DMS53 (cell line): ENCODE data around the gene RAB13.
A peak's percentile ranks its signal among the peaks of the same experiment; 100 is the strongest.

ENCODE experiments used
- DNase-seq: peaks from one replicate; lab custom pipeline; 2025; lab: John Stamatoyannopoulos, UW

The RAB13 gene

DNA sequence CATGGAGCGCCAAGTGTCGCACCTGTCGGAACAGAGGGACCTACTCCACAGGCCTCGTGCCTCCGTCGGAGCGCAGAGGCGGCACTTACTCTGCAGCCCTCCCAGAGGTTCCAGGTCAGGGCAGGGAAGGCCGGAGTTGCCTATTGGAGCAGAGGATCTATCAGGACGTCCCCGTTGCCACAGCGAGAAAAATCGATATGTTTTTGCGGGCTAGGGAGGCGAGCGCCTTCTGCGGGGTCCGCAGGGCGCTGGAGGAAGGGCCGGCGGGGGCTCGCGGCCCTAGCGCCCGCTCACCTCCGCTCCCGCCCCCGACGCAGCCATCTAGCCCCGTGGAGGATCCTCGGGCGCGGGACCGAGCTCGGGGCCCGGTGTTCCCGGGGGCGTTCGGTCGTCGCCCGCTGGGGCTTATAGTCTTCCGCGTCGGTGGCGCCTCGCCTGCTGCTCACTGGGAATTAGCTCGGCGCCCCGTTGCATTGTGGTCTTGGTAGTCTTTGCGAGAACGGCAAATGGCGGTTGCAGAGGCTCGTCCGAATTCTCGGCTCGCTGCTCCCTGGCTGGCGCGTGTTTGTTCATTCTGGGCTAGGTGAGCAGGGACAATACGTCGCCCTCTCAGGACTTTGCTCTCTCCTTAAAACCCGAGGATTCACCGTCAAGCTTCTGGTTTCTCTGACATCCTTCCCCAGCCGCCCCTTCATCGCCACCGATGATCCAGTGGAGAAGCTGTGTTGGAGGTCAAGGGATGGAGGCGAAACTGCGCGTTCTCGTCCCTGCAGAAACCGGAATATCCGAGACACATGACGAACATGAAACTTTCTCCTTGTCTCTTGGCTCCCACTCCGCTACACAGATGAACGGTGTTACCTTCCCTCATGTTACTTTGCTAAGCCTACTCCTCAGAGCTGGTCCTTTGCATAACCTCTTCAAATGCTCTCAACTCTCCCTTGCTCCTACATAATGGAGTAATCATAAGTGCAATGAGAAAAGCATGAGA lies 8.6 kb downstream of the RAB13 start, which contains the start of gene JTB:
Gene JTB (minus strand): TSS at position 425 of the 991 bp plus-strand sequence. CDS start 422 bp downstream, at position 3.
- DNase-seq, result peak; percentile 93

DNA sequence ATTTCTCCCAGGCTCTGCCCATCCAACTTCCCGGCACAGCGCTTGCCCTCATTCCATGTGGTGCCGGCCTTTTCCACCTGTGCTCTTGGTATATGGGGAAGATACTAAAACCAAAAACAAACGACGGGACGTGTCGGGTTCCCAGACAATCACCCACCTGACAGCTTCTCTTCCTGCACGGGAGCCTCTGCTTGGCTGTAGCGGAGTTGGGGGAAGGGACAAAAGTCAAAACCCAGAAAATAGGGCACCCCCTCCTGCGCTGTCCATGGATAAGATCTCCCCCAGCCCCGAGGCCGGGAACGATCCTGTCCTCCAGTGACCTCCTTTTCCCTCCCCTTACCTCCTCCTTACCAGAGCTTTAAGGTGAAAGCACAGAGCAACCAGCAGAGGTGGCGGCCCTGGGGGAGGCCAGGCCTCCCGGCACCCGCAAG lies 9.3 kb downstream of the RAB13 start:
- peak; percentile 50 for DNase-seq

DNA sequence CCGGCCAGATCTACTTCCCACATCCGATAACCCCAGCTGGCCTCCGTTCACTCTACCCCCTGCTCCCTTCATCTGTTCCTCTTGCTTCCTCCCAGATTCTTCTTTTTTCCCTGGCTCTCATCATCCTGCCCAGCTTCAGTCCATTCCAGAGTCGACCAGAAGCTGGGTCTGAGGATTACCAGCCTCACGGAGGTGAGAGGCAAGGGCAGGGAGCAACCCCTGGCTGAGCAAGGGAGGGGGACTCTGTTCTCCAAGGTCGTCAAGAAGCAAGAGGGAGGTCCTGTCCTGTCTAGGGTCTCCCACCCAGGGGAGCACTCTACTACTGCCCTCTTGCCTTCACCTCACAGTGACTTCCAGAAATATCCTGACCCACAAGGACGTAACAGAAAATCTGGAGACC lies 12.6 kb downstream of the RAB13 start:
- no peak for DNase-seq

DNA sequence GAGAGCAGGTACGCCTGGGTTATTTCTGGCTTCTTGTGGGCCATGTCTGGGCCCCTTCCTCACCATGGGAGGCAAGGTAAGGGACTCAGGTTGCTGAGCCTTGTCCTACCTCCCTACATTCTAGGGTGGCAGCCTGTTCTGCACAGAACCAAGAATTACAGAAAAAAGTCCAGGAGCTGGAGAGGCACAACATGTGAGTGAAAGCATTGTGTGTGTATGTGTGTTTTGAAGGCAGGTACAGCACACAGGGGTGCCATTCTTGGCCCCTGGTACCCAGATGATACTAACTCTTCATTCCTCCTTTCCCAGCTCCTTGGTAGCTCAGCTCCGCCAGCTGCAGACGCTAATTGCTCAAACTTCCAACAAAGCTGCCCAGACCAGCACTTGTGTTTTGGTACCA lies 13.1 kb downstream of the RAB13 start:
- DNase-seq, result no peak

DNA sequence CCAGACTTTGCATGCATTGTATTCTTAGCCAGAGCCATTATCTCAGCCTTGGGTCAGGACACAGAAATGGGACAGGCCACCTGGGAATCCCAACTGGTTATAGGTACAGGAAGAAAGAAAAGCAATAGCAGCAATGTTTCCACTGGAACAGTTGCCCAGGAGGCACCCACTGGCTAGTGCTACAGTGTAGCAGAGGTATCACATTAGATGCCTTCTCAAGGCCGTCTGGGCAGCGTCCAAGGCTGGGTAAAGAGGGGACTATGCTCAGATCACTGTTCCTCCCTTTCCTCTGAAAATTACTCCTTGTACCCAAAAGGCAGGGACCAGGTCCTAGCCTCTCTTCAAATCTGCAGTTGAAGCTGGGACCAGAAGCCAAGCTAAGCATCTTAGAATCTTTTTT lies 15.8 kb downstream of the RAB13 start:
- DNase-seq, result no peak

DNA sequence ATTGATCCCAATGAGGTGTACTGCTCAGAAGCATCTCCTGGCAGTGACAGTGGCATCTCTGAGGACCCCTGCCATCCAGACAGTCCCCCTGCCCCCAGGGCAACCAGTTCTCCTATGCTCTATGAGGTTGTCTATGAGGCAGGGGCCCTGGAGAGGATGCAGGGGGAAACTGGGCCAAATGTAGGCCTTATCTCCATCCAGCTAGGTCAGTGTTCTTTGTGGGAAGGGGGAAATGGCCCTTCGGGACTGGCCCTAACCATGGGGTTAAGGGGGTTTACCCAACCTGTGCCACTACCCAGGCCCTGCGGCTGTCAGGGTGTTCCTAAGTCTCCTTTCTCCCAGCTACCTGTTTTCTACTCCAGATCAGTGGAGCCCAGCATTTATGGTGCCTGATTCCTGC lies 17.2 kb downstream of the RAB13 start:
- DNase-seq, result no peak

DNA sequence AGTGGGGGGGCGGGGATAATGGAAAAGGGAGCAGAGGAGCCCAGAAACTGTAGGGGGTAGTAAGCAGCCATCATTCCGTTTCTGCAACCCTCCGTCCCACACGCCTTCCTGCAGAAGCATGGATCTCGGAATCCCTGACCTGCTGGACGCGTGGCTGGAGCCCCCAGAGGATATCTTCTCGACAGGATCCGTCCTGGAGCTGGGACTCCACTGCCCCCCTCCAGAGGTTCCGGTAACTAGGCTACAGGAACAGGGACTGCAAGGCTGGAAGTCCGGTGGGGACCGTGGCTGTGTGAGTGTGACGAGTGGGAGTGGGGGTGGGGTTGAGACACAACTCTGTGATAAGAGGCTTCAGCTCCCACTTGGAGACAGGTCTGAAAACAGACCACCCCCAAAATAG lies 17.7 kb downstream of the RAB13 start:
- DNase-seq, result peak; percentile 54

DNA sequence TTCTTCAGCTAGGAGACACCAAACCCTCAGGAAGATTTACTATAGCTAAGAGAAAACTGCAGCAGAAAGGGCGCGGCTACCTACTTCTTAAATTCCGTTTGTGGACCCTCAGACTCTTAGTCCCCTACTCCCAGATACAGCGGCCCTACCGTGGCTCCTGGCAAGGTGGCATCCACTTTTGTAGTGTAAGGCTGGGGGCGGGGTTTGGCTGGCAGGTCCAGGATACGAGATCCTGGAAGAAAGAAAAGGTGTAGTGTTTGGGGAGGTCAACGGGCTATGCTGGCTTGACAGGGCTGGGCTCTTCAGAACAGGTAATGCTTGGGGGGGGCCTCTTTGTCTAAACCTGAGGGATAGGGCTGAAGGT lies 18.2 kb downstream of the RAB13 start:
- peak; percentile 80 for DNase-seq

DNA sequence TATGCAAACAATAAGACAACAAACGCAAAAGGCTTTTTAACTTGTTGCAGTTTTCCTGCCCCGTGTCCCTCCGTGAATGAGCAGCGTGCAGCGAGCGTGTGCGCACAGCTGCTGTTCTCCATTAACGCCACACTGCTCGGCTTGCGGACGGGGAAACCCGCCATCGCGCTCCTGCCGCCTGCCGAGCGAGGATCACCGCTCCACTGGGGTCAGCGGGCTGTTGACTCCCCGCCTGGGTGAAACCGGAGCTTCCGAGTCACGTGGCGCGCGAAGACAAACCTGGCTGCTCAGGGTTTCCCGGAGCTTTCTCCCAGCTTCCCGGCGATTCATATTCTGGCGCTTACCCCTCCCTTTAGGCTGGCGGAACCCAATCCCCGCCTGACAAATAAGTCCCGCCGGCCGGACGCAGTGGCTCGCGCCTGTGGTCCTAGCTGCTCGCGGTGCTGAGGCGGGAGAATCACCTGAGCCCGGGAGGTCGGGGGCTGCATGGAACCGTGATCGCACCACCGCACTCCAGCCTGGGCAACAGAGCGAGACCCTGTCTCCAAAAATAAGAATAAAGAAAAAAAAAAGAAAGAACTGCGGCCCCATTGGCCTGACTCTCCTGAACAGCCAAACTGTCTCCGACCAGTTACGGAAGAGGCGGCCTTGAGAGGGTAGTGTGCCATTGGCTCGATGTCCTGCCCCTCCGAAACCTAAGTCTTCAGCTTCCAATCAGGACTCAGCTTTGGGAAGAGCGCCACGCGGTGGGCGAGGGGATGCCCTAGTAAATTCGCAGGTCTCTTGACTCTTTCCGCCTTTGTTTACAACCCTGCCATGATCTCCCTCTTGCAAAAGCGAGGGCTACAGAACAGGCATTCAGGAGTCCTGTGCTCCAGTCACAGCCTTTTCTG lies 18.8 kb downstream of the RAB13 start, which contains the start of gene CREB3L4:
Gene CREB3L4 (plus strand): TSS at position 796 of the 893 bp plus-strand sequence. CDS start 624 bp downstream, outside the sequence.
- DNase-seq, result peak; percentile 99

DNA sequence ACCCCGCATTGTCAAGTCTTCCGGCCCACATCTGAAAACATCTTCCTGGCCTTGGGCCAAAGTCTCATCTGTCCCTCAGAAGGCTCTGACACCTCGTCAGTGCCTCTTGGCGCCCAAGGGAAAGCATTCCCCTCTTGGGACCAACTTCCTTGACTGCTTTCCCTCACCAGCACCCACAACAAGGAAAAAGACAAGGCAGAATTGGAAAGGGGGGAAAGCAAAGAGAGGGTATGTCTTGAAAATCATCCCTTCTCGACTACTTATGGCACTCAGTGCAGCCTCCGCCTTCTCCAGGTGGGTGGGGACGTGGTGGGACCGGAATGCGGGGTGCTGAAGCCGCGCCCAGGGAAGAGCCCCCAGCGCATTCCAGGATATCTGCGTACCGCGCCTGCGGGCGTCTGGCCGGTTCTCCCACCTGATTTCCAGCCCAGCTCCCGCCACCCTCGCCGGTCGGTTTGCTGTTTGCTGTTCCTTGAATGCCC lies 22.2 kb downstream of the RAB13 start:
- peak; percentile 77 for DNase-seq

DNA sequence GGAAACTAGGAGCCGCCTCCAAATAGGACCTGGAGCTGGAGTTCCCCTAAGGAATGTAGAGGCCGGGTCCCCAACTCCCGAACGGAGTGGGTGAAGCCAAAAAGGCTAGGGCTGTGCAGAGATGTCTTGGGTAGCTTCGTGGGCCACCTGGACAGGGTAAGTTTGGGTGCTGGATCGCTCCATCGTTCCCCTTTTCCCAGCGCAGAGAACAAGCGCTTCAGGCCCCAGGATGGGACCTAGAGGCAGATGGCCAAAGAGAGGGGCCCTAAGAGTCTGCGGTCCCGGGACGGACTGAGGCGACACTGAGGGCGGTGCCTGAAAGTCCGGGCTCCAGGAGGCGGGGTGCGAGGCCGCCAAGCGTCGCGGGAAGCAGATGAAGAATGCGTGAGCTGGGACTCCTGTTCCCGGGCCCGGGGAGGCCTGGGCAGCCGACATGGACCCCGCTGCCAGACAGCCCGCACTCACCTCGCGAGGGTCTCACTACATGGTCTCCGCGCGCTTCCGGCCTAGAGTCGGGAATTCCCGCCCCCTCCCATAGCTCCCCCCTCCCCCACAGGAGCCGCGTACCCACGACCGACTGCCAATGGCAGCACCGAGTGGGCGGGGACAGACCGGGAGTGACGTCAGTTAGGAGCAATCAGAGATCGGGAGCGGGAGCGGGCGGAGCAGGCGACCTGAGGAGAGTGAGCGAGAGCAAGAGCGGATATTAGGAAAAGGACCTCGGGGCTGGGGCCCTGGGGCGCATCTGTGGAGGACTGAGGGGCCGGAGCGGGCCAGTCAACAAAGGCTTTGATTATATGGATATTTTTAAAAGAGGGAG lies 22.9 kb downstream of the RAB13 start, which contains the start of gene SLC39A1:
Gene SLC39A1 (minus strand): TSS at position 508 of the 820 bp plus-strand sequence. CDS start 822 bp downstream, outside the sequence.
- DNase-seq, result peak; percentile 98

DNA sequence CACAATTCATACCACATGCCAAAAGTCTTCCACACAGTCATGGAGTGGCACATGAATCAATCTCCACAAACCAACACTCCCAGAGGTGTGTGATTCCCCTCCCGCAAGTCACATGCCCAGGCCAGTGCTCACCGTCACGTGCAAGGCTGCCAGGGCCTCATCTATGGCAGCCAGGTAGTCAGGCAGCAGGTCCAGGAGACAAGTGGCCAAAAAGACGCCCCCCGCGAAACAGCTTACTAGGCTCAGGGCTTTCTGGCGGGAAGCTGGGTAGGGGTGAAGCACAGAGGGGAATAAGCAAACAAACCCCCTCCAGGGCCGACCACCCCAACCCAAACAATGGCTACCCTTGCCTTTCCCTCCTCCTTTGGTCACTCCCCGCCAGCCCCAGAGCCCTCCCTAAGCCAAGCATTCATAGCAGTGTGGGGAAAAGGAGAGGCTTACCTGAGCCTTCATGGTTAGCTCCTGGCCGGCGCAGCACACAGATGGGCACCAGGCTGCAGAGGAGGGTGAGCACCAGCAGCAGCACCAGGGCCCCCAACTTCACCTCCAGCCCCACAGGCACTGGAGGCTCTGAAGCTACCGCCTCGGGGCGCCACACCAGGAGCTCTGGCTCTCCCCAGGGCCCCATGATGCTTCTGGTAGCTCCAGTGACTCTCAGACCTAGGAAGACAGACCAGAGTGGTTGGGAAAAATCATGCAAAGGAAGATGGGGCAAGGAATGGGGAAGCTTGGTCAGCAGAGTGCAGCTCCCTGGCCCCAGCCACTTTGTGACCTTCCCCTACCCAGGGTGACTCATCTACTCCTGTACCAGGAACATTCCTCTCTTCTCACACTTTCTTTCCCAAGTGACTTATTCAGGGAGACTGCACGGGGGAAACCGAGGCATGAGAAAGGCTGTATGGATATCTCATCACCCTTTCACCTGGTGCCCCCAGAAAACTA lies 23.8 kb downstream of the RAB13 start:
- peak; percentile 49 for DNase-seq

DNA sequence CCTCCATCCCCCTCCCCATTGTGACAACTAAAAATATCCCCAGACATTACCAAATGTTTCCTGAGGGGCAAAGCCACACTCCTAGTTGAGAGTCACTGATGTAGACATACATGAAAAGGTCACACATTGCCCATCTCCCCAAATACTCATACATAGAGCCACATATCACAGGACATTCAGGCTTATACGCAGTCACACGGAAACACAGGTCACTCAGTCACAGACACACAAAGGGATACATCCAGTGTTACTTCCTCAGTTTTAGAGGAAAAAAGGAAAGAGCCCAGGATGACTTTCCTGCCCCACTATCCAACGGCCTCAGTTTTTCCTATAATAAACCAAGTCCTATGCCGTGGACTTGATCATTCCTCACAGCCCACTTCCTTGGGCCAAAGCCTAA lies 24.7 kb downstream of the RAB13 start:
- DNase-seq, result no peak

DNA sequence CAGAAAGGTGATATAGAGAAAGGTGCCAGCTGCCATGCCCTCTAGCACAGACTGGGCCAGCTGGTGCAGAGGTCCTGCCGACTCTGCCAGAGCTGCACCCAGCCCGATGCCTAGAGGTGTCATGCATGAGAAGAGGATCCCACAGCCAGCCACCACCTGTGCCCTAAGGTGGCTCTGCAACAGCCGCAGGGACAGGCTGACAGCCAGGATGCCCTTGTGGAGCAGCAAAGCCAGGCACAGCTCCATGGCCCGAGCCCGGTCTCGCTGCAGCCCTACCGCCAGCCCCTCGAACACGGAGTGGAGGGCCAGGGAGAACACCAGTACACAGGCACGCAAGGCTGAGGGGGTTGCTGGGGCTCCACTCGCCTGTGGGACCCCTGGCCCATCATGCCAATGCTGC lies 25.9 kb downstream of the RAB13 start:
- DNase-seq, result no peak

DNA sequence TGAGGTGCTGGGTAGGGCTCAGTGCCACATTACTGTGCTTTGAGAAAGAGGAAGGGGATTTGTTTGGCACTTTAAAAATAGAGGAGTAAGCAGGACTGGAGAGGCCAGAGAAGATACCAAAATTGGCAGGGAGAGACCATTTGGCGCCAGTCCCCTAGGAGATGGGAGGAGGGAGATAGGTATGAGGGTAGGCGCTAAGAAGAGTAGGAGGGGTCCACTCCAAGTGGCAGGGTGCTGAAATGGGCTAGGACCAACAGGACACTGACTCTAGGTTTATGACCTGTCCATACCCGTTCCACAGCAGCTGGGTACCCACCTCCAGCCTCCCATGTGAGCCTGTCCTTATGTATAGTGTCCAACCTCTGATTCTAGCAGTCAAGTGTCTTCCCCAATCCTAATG lies 26.7 kb downstream of the RAB13 start:
- no peak for DNase-seq

DNA sequence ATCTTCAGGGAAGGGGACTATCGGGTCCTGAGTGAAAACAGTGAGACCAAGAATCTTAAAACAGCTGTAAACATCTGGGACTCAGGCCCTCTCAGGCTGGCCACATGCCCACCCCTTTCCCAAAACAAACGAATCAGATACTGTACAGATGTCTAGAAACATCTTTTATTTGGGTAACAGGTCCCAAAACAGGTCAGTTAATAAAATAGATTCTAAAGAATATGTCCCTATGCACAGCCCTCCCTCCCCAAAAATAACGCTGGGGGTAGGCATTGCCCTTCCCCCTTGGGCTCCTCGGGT lies 27.2 kb downstream of the RAB13 start:
- DNase-seq, result no peak

DNA sequence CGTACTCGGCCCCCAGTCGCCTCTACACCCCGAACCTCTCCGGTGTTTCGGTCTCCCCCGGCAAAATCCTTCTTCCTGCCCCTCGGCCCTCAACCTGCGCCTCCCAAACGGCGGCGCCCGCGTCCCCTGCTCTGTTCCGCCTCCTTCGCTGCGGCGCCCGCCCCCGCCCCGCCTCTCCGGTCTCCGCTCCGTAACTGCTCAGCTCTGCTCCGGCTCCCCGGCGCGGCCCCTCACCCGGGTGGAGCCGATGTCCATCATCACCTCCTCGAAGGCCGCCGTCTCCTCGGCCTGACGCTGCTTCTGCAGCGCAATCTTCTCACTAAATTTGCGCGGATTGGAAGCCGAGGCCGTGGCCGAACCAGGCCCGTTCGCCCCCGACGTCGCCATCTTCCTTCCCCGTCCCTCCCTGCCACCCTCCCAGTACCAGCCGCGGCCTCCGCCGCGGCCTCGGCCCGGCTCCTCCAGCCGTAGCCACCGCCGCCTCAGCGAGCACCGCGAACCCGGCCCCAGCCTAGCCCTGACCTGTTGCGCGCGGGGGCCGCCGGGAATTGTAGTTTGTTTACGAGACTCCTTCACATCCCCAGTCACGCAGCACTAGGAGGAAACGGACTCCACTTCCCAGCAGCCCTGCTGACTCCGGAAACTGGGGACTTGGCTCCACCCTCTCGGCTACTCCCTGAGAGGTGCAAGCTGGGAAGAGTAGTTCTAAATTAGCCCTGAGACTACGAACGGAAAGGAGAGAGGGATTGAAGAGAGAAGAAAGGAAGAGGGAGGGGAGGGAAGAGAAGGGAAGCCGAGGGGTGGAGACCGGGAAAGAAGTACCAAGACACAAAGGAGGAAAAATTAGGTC lies 27.8 kb downstream of the RAB13 start, which contains the start of gene CRTC2:
Gene CRTC2 (minus strand): TSS at position 502 of the 850 bp plus-strand sequence. CDS start 115 bp downstream, at position 387.
- DNase-seq, result peak; percentile 99

DNA sequence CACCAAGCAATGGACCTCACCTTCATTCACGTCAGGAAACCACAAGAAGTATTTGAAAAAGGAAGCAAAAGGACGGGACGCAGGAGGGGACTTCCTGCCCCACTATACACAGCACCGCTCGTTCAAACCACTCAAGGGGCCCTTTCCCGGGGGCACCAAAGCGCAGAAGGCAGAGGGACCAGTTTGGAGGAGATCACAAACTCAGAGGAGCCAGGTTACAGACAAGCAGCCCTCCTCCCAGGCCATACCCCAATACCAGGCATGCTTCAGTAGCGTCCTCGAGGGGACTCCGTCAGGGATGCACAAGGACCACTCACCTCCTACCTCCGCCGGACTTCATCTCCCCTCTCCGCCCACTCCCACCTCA lies 28.4 kb downstream of the RAB13 start:
- peak; percentile 52 for DNase-seq

DNA sequence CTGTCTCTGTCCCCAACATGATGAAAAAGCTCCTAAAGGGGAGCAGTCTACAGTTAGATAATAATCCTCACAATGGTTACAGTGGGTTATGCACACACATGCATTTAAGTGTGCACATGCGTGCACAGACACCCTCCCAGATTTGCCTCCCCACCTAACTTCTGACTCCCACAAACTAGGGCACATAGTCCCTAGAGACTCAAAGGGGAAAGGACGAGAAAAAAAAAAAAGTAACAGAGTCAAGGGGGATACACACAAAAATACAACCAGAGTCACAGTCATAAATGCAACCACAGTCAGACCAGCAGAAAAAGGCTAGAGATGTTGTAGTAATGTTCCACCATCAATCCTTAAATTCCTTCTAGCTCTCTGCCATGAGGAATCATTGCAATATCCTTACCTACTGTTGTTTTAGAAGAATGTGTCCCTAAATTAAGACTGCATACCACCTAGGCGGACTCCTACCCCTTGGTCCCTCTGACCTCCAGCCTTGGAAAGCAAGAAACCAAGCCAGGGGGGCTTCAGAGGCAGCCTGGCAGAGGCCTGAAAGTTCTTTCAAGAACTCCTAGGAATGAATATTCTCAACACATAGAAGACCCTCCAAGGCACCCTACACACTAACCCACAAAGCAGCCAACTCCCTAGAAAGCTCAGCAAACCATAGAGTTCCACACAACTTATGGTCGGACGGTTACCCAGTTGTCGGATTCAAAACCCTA lies 29.0 kb downstream of the RAB13 start:
- DNase-seq, result no peak
